CD4-positive, alpha-beta T cell treated with Interleukin-15 for 4 hours (primary cell): ENCODE data around the gene MRPL27.
A peak's percentile ranks its signal among the peaks of the same experiment; 100 is the strongest.

ENCODE experiments used
- DNase-seq: peaks from one replicate; pipeline ENCODE4 v3.0.0-alpha.2; 2020; ENCODE audit warnings: low spot score

Gene MRPL27

DNA sequence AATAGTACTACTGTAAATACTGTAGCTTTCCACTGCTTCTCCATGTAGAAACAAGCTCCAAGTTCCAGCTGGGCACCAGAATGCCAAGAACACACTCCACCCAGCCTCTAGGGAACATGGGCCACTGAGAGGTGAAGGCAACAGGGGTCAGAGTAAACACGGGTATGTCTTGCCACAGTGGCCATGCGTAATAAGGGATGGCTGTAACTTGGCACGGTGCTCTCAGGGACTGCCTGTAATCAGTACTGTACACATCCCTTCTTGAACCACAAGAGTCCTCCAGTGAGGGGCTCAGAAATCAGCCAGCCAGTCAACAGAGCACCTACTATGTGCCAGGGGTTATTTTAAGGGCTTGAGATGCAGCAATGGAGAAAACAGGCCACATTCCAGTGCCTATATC, 13.5 kb upstream of the MRPL27 start:
- DNase-seq: no peak

DNA sequence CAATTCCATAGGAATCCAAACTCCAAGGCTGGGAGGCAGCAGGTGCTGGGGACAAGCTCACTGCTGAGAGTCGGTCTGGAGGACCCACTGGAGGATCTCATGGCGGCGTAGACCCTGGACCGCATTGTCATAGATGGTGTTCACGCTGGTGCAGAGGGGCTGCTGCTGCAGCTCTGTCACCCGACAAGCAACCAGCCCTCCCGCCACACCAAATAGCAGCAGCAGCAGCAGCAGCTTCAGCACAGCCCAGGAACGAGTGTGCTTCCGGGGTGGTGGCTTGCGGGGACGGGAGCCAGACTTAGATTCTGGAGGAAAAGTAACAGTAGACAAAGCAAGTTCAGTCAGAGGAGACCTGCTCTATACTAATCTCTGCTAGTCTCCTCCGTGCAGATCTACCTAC, 9.9 kb upstream of the MRPL27 start:
- DNase-seq: no peak

DNA sequence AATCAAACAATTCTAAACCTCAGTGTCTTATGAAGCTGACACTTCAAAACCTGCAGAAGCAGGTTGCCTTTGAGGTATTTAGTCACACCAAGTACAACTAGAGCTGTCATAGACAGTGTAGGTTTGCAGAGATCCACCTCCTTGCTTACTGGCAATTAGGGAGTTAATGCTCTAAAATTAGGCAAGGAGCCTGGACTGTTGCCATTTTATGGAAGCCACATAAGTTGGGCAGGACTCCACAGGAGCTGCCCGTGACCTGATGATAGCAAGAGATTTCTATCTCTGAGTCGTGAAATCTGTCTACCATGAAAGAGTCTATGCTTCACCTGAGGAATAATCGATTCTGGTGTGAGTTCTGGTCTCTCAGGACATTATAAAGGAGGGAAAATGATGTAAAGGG, 8.9 kb upstream of the MRPL27 start:
- DNase-seq: no peak

DNA sequence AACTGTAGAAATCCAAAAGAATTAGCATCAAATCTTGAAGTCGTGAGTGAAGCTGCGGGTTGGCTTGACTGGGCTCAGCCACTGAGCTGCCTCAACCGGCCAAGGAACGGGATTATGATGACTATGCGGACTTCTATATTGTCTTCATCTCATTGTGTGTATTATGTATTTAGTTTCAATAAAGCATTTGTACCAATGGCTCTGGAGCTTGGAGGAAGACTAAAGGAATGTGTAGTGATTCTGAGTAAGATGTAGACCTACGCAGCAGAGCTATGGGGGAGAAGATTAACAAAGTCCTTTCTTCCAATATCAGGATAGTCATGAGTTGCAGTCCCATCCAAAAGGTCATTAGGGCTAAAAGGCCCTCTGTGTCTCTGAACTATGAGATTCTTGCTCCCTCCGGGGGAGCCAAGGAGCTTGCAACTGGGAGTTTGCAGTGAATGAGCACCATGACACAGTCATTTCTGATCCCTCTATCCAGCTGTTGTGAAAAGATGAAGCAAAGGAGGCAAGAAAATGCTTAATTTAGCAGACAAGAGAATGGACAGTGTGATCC, 8.4 kb upstream of the MRPL27 start:
- DNase-seq: no peak

DNA sequence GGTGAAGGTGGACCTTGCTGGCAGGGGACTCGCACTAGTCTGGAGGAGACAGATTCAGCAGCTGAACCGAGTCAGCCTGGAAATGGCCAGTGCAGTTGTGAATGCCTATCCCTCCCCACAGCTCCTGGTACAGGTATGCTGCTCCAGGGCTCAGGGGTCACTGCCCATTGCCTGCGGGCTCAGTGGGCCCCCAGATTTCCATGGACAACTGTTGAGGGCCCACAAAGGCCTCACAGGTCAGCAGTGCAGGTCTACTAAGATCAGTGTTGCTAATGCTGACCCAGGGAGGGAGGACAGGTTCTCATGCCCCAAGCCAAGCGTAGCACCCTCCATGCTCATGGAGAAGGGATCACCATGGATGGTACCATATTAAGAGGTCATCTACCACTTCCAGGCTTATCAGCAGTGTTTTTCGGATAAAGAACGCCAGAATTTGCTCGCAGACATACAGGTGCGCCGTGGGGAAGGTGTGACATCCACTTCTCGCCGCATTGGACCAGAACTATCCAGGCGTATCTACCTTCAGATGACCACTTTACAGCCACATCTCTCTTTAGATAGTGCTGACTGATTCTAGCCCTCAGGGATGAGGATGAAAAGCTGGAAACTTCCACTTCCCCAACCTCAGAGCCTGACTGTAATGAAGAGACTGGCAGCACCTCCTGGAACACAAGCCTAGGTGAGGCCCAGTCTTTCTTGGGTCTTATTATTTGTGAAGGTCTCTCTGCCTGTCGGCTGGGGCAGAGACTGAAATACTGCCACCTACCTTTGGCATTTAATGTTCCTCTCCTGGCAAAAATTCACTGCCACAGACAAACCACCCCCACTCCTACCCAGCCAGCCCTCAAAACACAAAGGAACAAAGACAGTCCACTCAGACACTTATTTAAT, 7.6 kb upstream of the MRPL27 start:
- DNase-seq: no peak

DNA sequence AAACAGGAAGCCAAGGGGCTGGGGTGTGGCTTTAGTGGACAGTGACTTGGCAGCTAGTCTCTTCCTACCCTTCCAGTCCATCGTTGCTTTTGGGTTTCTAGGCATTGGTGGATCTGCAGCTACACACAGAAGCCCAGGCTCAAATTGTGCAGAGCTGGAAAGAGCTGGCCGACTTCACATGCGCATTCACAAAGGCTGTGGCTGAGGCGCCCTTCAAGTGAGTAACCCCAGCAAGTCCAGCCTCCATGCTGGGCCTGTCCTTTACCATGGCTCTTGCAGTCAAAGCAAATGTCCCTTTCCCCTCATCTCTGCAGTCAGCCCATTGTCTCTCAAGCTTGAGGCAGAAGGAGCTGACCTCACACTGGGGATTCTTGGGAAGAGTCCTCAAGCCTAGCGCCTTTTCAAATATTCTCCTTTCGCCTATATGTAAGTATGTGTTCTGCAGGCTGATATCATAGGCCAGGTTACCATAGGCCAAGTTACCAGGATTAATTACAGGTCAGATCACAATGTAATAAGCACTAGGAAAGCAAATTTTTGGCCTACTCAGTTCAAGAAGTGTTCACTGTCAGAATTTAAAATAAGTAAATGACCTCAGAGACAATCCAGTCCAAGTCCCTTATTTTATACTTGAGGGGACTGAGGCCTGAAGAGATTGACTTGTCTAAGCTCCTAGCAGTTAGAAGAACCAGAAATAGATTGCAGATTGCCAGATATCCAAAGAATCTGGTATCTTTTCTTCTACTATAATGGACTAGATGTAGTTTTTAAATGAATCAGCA, 6.6 kb upstream of the MRPL27 start:
- DNase-seq: no peak

DNA sequence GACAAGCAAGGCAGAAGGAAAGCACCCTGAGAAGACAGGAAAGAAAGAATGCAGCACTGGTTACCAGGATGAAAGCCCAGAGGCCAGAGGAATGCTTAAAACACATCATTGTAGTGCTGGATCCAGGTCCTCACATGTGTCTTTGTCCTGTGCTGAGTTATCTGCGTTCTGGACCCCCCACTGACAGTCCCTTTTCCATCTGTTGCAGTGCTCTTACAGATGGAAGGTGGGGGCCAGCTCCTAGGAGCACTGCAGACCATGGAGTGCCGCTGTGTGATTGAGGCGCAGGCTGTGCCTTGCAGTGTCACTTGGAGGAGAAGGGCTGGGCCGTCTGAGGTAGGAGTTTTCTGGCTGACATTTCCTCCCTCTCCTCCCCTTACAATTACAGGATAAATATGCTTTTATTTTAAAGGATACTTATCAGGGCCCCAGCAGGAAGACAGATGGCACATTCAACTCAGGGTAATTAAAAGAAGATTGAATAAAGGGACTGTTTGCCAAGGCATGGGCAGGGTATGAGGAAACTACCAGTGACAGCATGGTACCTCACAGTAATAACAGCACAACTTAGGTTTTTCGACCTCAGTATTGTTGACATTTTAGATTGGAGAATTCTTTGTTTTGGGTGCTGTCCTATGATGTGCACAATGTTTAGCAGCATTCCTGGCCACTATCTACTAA, 3.0 kb upstream of the MRPL27 start:
- no peak for DNase-seq

DNA sequence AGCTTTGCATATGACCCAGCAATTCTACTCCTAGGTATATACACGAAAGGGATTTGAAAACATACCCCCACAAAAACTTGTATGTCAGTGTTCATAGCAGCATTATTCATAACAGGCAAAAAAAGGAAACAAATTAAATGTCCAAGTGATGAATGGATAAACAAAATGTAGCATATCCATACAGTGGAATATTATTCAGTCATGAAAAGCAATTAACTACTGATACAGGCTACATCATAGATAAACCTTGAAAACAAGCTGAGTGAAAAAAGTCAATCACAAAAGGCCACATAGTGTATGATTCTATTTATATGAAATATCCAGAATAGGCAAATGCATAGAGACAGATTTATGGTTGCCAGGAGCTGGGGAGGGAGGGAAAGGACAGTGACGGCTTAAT, 721 bp upstream of the MRPL27 start:
- DNase-seq: no peak

DNA sequence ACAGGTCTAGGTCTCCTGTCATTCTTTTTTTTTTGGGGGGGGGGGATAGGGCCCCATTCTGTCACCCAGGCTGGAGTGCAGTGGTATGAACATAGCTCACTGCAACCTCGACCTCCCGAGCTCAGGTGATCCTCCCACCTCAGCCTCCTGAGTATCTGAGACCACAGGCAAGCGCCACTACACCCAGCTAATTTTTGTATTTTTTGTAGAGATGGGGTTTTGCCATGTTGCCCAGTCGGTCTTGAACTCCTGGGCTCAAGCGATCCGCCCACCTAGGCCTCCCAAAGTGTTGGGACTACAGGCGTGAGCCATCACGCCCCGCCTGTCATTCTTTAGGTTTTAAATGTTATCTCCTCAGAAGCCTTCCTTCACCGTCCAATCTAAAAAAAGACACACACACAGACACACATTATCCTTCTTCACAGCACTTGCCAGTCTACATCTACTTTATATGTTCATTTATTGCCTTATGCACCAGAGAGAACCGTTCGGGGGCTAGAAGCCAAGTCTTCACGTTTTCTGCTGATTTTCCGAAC, 694 bp downstream of the MRPL27 start:
- DNase-seq: no peak

DNA sequence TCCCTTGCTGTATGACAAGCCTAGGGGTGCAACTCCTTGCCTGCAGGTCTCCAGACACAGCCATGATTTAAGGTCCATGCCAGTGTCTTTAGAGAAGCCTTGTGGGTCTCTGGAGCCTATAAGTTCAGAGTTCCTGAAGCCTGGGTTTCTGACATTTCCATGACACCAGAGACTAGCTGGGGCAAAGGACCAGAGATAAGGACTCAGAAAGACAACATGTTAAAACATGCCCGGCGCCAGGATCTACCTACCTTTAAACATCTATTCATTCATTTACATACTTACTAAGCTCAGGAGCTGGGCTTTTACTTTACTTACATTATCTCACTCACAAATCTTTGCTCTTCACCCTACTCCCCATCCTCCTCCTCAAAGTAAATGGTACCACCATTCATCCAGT, 1.5 kb downstream of the MRPL27 start:
- no peak for DNase-seq

DNA sequence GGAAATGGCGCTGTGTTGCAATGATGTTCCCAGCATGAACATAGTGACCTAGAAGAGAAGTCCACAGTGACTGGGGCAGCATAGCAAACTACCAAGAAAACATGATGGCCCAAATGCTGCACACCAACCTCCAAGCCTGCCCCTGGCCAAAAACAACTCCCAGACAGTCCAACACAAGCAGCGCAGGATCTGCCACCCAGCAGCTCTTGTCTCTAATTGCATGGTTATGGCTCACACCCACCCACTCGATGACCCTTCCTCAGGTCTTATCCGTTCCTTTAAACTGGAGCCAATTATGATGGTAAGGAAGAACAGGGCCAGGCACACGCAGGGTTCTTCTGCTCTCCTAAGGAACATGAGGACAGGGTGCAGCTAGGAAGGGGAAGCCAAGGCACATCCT, 2.9 kb downstream of the MRPL27 start:
- DNase-seq: no peak

DNA sequence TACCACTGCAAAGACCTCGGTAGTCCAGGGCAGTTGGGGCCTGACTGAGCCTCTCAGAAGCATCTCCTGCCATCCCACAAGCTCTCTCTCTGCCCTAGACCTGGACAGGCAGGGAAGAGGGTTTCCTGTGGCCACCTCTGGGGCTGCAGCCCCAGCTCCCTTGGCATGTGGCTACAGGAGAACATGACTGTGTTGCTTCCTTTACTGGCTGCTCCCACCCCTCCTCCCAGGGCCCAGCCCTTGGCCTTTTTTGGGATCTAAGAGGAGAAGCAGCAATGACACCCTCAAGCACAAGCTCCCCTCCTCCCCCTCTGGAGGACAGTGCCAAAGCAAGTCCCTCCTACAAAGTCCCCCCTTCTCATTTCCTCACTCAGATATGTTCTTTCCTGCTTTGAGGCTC, 5.6 kb downstream of the MRPL27 start:
- no peak for DNase-seq

DNA sequence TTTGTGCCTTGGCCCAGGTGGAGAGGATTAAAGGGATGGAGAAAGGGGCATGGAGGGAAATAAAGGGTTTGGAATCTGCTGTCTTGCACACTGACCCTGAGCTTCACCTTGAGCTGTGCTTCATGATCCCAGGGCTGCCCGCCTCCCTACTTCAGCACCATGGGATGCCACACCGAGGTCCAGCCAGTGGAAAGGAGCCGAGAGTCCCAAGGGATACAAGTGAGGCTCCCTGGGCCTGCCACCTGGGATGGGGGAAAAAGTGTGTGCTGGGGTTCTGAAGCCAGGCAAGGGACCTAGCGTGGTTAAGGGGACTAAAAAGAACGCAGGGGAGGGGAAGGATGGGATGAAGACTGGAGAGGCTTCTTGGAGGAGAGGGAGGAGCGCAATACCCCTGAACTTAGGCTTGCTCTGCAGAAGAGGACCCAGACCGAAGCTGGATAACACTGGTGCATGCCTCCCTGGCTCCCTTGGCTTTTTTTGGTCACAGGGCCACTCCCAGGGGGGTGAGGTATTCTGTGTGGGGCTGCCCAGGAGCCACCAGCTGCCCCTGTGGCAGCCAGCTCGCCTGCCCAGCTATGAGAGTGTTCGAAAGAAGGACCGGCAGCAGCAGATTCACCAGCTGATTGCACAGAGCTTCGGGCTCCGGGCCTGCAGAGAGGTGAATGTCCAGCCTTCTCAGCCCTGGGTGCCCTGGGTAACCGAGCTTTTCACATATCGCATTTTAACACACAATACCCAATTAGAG, 7.2 kb downstream of the MRPL27 start:
- DNase-seq: no peak

DNA sequence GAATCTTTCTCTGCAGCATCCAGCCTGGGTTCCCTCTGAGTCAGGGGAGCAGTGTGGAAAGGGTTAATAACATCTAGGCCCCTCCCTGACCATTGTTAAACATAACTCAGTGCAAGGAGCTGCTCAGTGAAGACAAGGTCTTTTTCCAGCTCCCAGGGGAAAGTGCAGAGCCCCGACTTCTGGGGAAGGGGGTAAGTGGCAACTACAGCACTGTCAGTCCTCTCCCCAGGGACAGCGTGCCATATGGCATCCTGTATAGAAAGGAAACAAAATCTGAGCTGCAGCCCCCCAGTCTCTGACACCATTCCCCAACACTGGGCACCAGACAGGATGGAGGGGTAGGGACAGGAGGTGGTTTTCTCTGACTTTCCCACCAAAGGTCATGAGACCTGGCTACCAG, 7.8 kb downstream of the MRPL27 start:
- DNase-seq: no peak

DNA sequence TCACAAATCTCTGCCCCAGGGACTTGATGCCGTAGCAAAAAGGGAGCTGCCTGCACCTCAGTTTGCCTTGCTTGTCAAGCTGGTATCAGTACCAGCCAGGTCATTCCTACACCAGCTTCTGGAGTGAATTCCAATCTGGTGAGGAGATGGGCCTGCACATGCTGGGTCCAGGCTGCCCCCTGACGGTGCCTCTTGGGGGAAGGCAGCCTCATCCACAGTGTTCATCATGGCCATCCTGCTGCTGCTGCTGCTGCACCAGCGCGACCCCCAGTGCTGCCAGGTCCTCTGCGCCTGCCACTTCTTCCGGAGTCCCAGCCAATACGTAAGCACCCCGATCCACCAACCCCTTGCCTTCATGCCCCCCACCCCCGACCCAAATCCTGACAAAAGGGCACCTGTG, 8.3 kb downstream of the MRPL27 start:
- no peak for DNase-seq

DNA sequence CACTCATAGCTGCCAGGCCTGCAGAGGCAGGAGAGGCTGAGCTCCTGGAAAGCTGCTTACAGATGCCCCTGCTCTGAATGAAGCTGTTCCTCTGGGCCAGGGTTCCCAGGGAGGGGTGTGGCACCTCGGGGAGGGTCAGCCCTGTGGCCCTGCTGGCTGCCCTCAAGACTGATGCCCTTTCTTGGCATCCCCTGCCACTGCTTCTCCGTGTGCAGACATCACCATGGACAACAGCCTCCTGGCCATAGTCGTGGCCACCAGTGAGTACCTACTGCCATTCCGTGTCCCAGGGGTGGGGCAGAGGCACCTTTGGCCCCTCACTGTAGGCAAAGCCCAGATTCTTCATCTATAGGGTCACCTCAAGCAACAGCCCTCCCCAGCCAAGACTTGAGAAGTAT, 8.9 kb downstream of the MRPL27 start:
- DNase-seq: no peak

DNA sequence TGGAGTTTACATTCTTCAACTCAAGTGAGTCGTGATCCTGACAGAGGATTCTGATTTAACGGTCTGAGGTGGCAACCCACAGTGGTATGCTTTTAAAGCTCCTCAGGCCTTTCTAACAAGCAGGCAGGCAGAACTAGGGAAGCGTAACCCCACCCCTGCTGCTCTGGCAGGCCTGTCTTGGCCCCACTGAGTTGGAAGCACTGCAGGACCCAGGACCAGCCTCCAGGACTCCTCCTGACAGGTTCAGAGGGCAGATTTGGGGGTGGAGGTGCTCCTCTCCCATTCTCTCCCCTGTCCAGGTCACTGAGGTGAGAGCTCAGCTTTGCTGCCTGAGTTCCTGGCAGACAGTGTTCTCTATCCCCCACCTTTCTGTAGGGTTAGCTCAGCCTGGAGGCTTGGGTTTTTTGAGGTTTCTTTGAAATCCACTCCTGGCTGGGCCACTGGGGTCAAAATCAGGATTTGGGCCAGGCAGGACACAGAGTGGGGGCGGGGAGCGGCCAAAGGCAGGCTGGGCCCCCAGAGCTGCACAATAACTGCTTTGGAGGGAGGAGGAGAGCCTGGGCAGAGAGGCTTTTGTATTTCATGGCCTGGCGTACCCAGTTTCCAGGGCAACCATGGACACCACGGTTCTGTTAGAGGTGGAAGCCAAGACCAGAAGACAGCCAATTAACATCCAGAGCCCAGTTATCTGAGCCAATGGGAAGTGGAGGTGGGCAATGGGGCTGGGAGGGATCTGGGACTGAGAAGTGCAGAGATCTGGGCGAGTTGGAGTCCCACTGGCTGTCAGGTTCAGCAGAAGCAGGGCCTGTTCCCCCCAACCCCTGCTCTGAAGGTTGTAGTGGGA, 9.5 kb downstream of the MRPL27 start:
- no peak for DNase-seq

DNA sequence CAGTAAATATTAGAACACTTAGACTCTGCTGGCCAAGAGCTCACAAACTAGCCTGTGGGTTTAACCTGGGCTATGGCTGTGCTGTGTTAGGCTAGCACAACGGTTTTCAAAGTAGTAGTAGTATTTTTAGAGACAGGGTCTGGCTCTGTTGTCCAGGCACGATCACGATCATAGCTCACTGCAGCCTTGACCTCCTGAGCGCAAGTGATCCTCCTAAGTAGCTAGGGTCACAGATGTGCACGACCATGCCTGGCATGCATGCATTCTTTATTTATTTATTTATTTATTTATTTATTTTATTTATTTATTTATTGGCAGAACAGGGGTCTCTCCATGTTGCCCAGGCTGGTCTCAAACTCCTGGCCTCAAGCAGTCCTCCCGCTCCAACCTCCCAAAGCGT, 10.3 kb downstream of the MRPL27 start:
- no peak for DNase-seq

DNA sequence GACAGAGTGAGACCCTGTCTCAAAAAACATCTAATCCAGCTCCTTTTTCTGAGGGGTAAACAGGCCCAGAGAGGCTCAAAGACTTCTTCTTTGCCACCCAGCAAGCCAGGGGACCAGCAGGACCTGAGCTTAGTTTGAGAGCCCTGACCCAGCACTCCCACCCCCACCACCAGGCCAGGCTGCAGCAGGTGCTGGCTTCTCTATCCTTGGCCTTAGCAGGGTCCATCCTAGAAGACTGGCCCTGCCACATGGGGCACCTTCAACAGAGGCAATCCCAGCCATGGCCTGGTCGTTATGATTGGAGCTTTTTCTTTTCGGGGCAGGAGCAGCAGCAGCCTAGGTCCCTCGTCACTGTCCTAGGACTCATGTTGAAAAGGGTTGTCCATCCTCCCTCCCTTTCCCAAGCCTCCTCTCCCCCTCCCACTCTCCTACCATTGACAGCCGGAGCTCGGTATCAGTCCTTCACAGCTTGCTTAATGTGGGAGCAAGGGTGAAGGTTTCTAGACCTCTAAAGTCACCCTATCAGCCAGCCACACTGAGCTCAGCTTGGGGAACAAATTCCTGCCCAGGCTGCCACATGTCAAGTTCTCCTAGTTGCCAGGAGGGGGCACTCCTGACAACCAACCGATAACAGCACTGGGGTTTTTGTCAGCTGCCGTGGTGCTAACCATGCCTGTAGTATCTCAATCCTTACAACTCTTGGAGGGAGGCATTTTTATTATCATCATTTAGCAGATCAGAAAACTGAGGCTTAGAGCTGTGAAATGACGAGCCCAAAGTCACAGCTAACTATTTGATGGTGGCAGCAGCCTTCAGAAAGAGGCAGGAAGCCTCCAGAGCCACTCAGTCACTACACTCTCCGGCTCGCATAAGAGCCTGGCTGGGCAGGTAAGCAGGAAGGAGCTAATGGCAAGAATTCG, 11.2 kb downstream of the MRPL27 start:
- DNase-seq: peak; percentile 66
